Cardiac muscle cell (in vitro differentiated cells and primary cell): ENCODE data around the gene SLC25A38. TPM values are rescaled to one million over a fixed set of nuclear protein-coding genes. Genes with fewer than 3 reads are reported as not detected.

Source experiments
- DNase-seq, 2 donors: peaks; one replicate each; pipeline versions ENCODE4 v3.0.0 to v3.0.0-alpha.2; 2010 to 2017; ENCODE audit warnings: low read depth in 1 of 2, low spot score in 1 of 2
- H3K27ac ChIP-seq: fragments of 200-600 bp; sonication (generic); 2 replicates; pipeline ENCODE4 v1.5.1; 2016
- H3K27me3 ChIP-seq: fragments of 200-600 bp; sonication (generic); 2 replicates; pipeline ENCODE4 v1.6.0; 2016; ENCODE audit warnings: control low read depth
- H3K36me3 ChIP-seq: fragments of 200-600 bp; sonication (generic); 2 replicates; pipeline ENCODE4 v1.5.1; 2016; ENCODE audit warnings: control low read depth
- H3K4me1 ChIP-seq: fragments of 200-600 bp; sonication (generic); 2 replicates; pipeline ENCODE4 v1.8.1; 2017; ENCODE audit warnings: low read depth, mild to moderate bottlenecking, mixed run types
- H3K4me3 ChIP-seq: fragments of 200-600 bp; sonication (generic); 2 replicates; pipeline ENCODE4 v1.5.1; 2016; ENCODE audit warnings: mild to moderate bottlenecking
- H3K9me3 ChIP-seq: fragments of 200-600 bp; sonication (generic); 2 replicates; pipeline ENCODE4 v1.5.1; 2017; ENCODE audit warnings: low read depth, mild to moderate bottlenecking, control low read depth
- polyA plus RNA-seq: library from polyadenylated mRNA; unstranded; fragments of >200 nt; fragmentation: Nextera tagmentation; extraction: Ambion mirVana; gene quantifications from 2 replicates; pipeline ENCODE4 v1.2.1, GENCODE V29; 2016
- total RNA-seq: library from RNA; depleted of rRNA; stranded (reverse); fragments of >200 nt; gene quantifications from 2 replicates; pipeline ENCODE4 v1.2.3, GENCODE V29; 2016
- TF ChIP-seq, protein P1 (sequence below): IDR thresholded peaks from 2 replicates; pipeline ENCODE4 v1.5.1; 2012; ENCODE audit warnings: low read depth, mild to moderate bottlenecking, low read length

The SLC25A38 gene
- total and polyA plus RNA-seq, 2 experiments from 2014 or later = 21.3 to 29.6 TPM

DNA sequence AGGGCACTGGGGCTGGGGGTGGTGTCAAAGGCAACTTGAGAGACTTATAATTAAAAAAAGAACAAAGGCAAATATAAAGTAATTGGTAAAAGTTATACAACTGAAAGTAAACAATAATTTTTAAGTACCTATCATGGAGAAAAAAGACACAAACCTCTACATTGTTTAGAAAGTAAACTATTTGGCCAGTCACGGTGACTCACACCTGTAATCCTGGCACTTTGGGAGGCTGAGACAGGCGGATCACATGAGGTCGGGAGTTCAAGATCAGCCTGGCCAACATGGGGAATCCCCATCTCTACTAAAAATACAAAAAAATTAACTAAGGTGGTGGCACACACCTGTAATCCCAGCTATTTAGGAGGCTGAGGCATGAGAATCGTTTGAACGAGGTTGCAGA is 49.2 kb downstream of the SLC25A38 start:
- no peaks in the 10 kb centered on the region for H3K27me3 ChIP-seq
- H3K27ac ChIP-seq = no peak overlapping the region
- no peaks in the 10 kb centered on the region for H3K36me3 ChIP-seq
- TF ChIP-seq, protein P1, sequence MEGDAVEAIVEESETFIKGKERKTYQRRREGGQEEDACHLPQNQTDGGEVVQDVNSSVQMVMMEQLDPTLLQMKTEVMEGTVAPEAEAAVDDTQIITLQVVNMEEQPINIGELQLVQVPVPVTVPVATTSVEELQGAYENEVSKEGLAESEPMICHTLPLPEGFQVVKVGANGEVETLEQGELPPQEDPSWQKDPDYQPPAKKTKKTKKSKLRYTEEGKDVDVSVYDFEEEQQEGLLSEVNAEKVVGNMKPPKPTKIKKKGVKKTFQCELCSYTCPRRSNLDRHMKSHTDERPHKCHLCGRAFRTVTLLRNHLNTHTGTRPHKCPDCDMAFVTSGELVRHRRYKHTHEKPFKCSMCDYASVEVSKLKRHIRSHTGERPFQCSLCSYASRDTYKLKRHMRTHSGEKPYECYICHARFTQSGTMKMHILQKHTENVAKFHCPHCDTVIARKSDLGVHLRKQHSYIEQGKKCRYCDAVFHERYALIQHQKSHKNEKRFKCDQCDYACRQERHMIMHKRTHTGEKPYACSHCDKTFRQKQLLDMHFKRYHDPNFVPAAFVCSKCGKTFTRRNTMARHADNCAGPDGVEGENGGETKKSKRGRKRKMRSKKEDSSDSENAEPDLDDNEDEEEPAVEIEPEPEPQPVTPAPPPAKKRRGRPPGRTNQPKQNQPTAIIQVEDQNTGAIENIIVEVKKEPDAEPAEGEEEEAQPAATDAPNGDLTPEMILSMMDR = no peak
- H3K4me3 ChIP-seq = no peak overlapping the region
- H3K9me3 ChIP-seq = no peaks in the 10 kb centered on the region
- no peaks in the 10 kb centered on the region for H3K4me1 ChIP-seq
- no peak for DNase-seq

DNA sequence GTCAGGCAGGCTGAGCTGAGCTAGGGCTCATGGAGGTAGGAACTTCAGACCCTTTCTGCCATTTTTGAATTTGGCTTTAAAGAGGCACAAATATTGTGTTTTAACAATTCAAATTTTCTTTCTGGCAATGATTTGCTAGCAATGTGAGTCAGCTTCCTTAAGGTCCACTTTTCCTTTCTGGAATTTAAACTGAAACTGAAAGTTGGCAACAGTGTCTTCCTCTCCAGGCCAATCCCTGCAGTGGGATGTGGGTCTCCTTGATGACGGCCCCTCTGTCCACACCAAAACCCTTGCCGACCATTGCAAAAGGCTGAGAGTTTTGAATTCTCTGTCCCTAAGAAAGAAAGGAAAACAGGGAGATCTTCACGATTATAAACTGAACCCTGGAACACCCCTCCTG is 50.5 kb downstream of the SLC25A38 start:
- peak in 1 of 2 donors; percentile 73 for DNase-seq

DNA sequence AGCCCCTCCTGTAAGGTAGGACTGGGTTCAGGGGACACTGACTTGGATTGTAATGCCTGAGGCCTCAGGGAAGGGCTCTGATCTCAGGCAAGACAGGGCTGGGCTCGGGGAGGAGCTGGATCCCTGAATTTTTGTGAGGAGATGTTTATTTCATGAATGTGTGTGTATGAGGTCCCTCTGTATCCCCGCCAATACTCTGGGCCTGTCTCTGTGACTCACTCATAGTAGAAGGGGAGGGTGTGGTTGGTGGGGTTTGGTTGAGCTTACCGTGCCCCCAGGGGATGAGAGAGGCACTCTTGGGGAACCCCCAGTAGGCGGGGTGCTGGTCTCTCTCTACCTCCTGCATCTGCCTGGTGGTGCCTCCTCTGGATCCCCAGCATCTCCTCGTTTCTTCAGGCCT is 51.4 kb downstream of the SLC25A38 start:
- H3K27me3 ChIP-seq = no peaks in the 10 kb centered on the region
- TF ChIP-seq, protein P1 = no peak
- DNase-seq = no peak
- H3K4me1 ChIP-seq = no peaks in the 10 kb centered on the region
- H3K36me3 ChIP-seq = no peaks in the 10 kb centered on the region
- no peak overlapping the region for H3K27ac ChIP-seq
- H3K9me3 ChIP-seq = no peaks in the 10 kb centered on the region
- no peak overlapping the region for H3K4me3 ChIP-seq

More for the DNA sequence above, 50.5 kb downstream of the SLC25A38 start:
- H3K4me3 ChIP-seq = no peak overlapping the region
- no peaks in the 10 kb centered on the region for H3K27me3 ChIP-seq
- TF ChIP-seq, protein P1 = no peak
- H3K27ac ChIP-seq = no peak overlapping the region
- H3K9me3 ChIP-seq = no peaks in the 10 kb centered on the region
- no peaks in the 10 kb centered on the region for H3K36me3 ChIP-seq
- H3K4me1 ChIP-seq = no peaks in the 10 kb centered on the region

DNA sequence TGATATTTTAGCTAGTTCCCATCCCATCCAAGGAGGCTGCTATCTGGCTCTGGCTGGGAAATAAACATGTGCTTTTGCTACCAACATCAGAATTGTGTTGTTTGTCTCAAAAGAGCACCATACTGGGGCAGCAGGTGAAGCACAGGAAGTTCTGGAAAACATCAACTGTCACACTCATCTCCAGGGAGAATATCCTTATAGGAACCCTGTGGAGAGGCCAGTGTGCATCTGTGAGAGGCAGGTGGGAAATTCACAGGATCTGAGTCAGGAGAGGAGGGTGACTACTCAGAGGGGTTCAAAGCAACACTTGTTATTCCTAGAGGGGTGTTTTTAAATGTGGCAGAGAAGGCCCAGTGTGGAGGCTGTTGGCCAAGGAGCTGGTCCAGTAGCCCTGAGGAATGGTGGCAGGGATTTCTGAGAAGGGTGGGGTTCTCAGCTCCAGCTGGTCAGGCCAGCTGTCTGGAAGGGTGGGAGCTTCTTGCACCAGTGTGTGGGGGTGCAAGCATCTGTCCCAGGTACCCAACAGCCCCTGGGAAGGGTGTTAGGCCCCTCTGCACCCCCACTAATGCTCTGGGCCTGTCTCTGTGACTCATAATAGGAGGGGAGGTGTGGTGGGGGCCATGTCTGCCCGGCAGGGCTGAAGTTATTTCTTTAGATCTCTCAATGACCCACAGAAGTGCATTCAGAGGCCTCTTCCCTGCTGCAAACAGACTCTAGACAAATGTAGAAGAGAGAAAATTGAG is 52.0 kb downstream of the SLC25A38 start:
- Histone ChIP-seq H3K36me3 (no peaks in the 10 kb centered on the region), H3K27ac (no peak overlapping the region), H3K27me3 (no peaks in the 10 kb centered on the region), H3K4me3 (no peak overlapping the region), H3K9me3 (no peaks in the 10 kb centered on the region), H3K4me1 (no peaks in the 10 kb centered on the region)
- TF ChIP-seq, protein P1 = no peak
- DNase-seq = no peak

DNA sequence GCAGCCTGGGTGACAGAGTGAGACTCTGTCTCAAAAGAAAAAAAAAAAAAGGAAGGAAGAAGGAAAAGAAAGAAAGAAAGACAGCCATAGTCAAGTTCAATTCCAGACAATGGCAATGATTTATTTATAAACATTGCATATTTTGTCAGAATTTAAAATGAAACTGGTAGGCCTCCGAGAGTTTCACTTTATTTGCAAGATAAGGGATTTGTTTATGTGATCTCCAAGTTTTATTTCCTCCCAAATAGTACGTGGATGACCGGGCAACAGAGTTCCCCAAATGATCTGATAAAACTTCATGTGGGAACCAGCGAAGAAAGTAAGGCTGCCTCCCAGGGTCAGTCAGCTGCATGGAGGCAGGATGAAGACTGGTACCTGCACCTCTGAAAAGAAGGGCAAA is 55.7 kb downstream of the SLC25A38 start:
- no peaks in the 10 kb centered on the region for H3K36me3 ChIP-seq
- TF ChIP-seq, protein P1 = no peak
- no peaks in the 10 kb centered on the region for H3K9me3 ChIP-seq
- H3K27ac ChIP-seq = no peak overlapping the region
- H3K4me1 ChIP-seq = no peaks in the 10 kb centered on the region
- DNase-seq = no peak
- no peak overlapping the region for H3K4me3 ChIP-seq
- no peaks in the 10 kb centered on the region for H3K27me3 ChIP-seq
